Activated CD4-positive, CD25-positive, alpha-beta regulatory T cell (primary cell): ENCODE measurements around the gene GGTLC2.
"Not testable (repeated sequence)": the region's sequence is repeated elsewhere in the genome, so short reads cannot be mapped to it uniquely, and the experiment has no call there.

ENCODE experiments used
- DNase-seq, 4 experiments: peaks; one replicate each; lab custom pipeline; 2025; lab: John Stamatoyannopoulos, UW

The GGTLC2 gene

DNA sequence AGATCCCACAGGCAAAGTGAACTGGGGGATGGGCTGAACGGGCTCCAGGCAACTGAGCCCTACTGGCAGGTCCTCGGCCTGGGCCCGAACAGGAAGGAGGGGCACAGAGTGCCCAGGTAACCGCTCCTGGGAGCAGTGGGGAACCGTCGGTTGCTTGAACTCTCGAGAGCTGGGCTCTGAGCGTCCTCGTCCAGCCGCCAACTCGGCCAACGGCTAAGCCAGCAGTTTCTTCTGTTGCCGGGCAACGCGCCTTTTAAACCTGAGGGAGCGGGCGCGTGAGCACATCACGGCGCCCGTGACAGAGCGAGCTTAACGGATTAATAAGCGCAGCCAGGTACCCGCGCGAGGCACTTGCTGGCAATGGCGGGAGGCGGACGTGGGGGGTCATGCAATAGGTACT, at the start of gene GGTLC2:
TSS of gene GGTLC2 (plus strand) at position 301 of the 400 bp plus-strand sequence. CDS start 1,732 bp downstream, outside the sequence.
- DNase-seq: not testable (repeated sequence)

DNA sequence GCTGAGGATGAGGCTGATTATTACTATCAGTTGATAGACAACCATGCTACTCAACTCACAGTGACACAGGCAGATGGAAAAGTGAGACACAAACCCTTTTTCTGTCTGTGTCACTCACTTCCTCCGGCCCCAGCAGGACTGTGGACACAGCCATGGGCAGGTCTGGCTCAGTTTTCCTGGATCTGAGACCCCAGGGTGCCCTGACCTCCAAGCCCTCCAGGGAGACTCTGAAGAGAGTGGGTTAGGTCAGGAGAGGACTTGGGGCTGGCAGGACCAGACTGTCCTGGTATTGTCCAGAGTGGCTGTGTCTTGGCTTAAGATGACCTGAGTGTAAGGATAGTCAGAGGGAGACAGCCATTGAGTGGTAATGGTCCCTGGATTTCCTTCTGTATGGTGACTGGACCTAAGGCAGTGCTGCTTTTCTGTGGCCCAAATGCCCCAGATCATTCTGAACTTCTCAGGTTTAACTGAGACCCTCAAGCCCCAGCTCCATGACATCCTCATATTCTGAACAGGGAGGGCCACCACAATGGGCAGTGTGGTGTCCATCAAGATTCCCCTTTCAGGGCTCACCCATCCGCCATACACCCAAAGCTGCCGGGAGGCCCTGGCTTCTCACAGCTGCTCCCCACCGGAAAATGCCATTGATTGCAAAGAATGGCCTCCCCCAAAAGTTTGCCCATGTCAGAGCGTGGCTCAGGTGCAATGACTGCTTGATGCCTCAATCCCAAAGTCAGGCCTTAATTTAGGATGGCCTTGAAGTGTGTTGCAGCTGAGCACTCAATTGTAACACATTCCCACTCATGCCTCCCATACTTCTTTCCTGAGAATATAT, 49.2 kb upstream of the GGTLC2 start:
- no peak for DNase-seq

DNA sequence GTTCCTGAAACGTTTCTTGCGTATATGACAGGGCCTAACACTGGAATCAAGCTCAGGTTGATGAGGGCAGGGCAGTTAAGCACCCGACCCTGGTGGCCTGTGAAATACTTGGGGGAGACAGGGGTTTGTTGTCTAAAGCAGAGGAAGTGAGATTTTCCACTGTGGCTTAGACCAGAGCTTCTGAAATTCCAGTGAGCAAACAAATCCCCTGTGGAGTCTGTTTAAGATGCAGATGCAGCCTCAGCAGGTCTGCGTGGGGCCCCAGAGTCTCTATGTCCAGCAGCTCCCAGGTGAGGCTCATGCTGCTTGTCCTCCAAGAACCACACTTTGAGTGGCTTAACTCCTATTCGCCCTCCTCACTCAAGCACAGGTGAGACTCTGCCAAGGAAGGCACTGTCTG, 46.3 kb upstream of the GGTLC2 start:
- no peak for DNase-seq

DNA sequence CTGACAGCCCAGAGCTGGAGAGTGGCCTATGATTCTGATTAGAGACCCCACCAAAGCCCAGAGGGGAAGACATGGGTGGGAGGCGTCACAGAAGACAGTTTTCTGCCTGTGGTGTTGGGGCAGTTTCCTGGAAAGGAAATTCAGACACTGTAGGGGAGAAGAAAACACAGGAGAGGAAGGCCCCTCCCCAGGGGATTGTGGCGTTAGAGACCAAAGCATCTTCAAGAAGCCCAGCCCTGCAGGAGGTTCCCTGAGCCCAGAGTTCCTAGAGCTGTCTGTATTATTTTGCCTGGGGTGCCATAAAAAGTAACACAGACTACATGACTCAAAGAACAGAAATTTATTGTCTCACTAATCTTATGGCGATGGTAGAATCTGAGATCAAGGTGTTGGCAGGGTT, 45.2 kb upstream of the GGTLC2 start:
- DNase-seq: no peak

DNA sequence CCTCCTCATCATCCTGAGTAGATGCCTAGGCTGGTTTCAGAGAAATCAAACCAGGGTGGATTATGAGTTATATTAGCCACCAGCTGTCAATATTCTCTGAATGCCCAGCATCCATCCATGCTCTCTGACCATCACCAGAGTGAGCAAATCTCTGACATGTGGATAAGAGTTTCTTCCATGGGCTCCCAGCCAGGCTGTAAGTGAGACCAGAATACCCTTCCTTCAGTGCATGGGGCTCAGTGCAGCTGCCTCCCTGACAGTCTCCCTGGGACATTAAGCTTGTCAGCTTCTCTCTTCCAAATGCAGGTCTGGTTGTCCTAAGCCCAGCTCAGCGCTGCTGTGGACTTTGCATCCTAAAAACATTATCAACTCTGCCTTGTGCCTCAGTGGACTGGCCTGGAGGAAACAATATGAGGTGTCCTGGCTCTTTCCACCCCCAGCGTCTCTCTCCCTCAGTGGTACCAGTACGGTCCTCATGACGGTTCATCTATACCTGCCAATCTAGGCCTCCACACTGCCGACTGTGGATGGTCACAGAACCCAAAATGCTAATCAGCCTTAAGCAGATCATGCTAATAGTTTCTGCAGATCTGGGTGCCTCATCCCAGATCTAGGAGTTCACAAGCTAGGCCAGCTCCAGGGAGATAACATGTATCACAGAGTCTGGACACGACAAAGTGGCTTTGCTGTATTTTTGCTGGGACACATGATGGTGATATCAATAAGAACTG, 43.7 kb upstream of the GGTLC2 start:
- DNase-seq: no peak

DNA sequence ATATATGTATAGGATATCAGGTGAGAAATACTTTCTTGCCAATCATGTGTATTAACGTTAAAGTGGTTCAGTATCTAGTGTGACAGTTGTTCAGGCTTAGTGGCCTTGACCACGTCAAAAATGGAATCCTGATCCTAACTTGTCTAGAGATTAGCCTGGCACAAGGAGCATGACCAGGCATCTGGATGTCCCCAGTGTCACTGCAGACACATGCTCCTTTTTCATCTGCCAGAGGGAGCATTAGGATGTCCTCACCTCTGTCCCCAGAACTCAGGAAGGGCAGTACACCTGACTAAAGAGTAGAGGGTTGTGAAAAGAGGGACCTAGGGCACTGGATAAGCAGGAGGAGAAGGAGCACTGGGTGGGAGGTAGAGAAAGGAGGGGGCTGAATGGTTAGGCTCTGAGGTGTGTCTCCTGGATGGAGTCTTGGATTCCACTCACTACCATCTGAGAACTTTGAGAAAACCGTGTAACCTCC, 40.9 kb upstream of the GGTLC2 start:
- DNase-seq: no peak

DNA sequence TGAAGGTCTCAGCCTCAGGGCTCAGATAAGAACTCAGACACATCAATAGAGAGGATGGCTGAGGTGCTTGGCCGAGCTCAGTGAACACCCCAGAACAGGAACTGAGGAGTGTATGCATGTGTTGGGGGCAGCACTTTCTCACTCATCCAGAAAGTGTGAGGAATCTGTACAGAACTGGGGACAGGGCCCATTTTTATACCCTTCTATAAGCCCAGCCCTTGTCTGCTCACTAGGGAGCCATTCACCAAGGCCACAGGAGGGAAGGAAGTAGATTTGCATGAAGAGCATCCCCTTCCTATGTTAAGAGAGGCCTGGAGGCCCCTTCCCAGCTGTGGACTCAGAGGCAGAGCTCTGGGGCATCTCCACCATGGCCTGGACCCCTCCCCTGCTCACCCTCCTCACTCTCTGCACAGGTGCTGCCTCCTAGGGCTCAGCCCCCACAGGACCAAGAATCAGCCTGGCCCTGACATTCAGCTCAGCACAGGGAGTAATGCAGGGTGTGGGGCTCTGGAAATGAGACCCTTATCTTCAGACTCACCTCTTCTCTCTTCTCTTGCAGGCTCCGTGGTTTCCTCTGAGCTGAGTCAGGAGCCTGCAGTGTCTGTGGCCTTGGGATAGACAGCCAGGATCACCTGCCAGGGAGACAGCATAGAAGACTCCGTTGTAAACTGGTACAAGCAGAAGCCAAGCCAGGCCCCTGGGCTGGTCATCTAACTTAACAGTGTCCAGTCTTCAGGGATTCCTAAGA, 39.9 kb upstream of the GGTLC2 start:
- no peak for DNase-seq

DNA sequence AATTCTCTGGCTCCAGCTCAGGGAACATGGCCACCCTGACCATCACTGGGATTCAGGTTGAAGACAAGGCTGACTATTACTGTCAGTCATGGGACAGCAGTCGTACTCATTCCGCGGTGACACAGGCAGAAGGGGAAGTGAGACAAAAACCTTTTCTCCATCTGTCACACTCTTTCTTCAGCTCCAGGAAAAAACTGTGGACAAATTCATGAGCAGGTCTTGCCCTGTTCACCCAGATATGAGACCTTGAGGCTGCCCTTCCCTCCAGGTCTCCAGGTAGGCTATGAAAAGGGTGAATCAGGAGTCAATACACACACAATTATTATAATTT, 39.4 kb upstream of the GGTLC2 start:
- DNase-seq: no peak

DNA sequence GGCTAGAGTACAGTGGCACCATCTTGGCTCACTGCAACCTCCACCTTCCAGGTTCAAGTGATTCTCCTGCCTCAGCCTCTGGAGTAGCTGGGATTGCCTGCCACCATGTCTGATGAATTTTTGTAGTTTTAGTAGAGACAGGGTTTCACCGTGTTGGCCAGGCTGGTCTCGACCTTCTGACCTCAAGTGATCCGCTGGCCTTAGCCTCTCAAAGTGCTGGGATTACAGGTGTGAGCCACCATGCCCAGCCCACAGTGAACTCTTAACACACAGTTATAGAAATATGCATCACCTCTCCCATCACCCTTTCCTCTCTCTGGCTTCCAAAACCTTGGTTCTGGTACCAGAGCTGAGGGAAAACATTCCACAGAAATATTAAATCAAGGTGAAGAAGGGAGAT, 36.4 kb upstream of the GGTLC2 start:
- not testable (repeated sequence) for DNase-seq

DNA sequence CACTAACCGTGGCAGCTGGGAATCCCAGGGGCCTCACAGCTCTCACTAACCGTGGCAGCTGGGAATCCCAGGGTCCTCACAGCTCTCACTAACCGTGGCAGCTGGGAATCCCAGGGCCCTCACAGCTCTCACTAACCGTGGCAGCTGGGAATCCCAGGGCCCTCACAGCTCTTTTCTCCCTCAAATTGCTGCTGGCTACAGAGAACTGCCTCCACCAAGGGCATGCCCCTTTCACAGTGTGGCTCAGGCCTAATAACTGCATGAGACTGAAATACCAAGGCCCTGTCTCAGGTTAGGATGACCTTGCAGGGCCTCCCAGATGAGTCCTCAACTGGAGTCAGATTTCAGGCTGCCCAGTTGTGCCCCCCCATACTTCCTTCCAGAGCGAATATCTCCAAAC, 35.1 kb upstream of the GGTLC2 start:
- DNase-seq: no peak

DNA sequence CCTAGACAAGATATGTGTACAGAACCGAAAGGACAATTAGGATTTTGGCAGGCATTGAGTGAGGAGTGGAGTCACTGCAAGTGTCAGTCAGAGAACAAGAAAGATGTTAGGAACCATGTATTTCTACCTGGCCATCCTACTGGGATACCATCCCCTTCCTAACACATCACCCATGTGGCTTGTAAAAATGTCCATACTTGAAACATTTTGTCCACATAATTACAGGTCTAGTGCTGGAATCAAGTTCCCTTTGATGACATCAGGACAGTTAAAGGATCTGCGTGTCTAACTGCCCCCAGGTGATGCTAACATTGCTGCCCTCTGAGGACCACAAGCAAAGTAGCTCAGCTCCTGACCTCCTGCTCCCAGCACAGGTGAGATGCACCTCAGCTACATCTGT, 31.9 kb upstream of the GGTLC2 start:
- no peak for DNase-seq

DNA sequence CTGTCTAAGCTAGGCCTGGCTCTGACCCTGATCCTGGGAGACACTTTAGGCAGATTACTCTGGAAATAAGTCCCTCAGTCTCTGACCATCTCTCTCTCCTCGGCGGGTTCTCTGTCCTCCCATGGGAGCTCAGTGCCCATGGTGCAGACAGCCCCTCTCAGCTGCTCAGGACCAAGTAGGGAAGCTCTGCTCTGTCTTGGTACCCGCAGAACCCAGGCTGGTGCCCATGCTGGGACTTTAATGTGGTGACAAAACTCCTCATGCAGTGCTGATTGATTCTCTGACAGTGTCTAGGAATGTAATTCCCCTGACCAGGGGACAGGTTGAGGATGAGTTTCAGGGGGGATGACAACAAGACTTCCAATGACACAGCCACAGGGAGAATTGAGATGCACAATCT, 30.3 kb upstream of the GGTLC2 start:
- no peak for DNase-seq

DNA sequence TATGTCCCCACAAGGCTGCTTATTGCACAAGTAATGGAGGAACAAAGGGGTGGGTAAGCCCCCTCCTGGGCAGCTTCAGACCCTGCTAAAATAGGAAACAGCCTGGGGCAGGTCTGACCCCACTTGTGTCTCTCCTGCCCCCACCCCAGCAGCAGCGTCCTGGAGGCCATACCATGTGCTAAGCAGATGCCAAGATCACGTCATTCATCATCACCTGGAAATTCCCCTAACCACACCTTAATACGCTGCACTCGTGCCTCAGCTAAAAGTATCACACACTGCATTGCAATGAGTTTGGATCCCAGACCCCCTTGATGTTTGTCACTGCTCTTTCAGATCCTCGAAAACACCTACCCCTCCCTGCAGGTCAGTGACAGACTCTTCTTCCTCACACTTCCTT, 27.8 kb upstream of the GGTLC2 start:
- no peak for DNase-seq

DNA sequence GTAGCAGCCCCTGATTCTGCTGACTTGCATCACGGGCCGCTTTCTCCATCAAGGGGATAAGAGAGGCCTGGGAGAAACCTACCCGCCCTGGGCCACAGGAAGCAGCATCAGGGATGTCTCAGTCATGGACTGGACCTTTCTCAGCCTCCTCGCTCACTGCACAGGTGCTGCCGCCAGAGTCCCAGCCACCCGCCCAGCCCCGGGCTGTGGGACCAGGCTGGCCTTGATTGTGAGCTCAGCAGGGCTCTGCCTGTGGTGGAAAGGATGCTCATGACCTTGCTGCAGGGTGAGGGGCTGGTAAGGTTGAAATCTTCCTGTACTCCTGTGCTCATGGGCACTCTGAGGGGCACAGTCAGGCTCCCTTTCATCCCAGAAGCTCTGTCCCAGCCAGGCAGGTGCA, 26.0 kb upstream of the GGTLC2 start:
- no peak for DNase-seq

DNA sequence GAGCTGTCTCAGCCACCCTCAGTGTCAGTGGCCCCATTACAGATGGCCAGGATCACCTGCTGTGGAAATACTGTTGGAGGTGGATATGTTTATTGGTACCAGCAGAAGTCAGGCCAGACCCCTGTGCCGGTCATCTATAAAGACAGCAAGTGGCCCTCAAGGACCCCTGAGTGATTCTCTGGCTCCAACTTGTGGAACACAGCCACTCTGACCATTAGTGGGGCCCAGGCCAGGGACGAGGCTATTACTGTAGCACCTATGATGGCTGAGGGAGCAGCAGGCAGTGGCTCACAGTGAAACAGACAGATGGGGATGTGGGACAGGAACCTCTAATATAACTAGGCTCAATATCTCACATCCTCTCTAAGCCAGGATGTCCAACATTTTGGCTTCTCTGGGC, 25.5 kb upstream of the GGTLC2 start:
- DNase-seq: no peak

DNA sequence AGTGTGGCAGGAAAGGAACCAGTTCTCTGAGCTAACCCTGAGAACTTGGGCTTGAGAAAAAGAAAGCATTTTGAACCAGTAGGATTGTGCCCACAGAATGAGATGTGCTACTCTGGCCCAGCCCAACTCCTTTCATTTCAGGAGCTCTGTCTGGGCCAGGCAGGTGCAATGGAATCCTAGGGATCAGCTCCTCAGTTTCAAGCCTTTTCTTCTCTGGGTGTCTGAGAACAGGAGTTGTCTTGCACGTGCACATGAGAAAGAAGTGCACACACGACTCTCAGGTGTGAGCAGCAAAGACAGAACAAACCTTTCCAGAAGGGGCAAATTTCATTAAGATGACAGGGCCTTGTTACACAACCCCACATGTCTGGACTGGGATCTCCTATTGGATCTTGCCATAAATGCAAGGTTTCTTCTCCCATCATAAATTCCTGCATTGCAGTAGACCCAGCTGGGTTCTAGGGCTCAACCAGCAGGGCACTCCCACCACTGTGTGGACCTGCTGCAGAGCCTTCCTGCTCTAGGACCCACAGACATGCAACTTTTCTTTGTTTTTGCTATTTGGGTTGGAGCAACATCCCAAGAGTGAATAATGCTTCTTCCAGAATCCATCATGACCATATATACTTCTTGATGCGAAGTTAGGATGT, 24.5 kb upstream of the GGTLC2 start:
- no peak for DNase-seq

DNA sequence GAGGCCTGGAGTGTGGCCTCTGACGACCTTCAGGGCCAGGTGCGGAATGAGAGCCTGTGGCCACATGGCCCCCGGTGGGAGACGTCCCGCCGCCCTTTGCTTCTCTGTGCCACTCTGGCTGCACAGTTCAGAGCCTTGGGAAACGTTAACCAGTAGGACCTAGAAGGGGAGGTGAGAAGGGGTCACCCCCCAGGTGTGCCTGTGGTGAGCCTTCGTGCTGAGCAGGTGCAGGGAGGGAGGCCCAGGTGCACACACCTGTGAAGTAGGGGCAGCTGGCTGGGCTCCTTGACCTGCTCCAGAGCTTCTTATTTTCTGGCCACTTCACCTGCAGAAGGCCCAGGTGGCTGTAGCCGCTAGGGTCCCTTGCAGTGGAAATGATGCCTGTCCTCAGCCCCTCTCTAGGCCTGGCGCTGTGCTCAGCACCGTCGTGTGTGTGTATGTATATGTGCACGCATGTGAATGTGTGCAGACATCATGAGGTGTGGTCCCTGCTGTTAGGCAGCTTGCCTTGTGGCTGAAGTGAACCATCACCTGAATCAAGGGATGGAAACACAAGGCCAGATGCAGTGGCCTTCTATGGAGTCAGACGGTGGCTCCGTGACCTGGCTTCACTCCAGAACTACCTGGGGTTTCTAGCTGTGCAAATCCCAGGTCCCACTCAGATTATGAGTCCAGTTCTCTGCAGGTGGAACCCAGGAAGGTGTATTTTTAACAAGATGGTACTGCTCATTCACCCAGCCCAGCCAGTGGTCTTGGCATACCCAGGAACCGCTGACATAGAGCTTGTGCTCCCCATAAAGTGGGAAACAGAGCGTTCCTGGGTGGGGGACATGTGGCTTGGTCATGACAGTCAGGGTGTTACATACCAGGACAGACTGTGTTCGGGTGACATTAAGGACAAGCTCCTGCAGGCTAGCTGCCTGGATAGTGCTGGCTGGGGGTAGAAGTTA, 15.6 kb upstream of the GGTLC2 start:
- not testable (repeated sequence) for DNase-seq

DNA sequence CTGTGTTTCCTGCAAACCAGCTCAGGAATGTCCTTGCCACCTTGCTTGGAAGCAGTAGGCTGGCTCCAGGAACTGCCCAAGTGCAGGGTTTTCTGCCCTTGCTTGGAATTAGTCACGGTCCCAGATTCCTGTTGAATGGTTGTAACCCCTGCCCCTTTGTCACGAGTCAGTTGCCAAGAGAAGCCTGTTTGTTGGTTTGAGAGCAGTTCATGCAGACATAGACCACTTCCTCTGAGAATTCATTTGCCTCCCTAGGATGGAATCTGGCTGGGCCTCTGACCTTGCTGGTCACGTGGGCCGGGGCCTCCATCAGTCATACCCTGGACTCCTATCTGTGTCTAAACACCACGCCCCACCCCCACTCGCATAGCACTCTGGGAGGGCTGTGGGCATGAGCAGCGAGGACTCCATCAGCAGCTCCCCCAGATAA, 13.2 kb upstream of the GGTLC2 start:
- DNase-seq: not testable (repeated sequence)

DNA sequence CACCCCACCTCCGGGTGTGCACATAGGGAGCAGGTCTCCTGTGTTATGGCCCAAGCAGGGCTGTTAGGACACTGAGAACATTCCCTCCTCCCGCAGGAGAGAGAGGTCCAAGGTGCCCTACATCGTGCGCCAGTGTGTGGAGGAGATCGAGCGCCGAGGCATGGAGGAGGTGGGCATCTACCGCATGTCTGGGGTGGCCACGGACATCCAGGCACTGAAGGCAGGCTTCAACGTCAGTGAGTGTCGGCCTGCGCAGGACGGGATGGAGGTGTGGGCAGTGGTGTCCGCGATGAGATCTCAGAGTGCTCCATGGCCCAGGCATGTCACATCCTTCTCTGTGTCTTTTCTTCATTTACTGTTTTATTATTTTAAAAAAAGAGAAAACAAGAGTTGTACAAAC, 12.2 kb upstream of the GGTLC2 start:
- DNase-seq: not testable (repeated sequence)

DNA sequence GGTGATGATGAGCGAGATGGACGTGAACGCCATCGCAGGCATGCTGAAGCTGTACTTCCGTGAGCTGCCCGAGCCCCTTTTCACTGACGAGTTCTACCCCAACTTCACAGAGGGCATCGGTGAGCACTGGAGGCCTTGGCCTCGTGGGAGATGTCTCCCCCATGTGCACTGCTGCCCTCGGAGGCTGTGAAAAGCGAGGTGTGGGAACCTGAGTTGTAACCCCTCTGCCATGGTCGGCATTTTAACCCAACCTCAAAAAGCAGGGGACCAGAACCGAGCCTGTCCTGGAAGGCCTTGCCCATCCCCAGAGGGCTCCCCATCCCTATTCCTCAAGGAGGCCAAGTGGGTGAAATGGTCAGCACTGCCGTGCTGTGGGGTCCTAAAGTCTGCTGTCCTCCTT, 10.9 kb upstream of the GGTLC2 start:
- not testable (repeated sequence) for DNase-seq

DNA sequence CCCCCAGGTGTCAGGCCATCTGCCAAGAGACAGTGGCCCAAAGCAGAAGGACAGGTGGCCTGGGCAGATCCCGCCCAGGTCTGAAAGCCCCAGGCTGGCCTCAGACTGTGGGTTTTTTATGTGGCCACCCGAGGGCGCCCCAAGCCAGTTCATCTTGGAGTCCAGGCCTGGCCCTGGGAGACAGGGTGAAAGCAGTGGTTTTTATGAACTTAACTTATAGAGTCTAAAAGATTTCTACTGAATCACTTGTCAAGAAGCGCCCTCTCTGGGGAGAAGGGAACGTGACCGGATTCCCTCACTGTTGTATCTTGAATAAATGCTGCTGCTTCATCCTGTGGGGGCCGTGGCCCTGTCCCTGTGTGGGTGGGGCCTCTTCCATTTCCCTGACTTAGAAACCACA, 8.2 kb upstream of the GGTLC2 start:
- DNase-seq: not testable (repeated sequence)
